ENCODE measurements around the gene FAM3B. TPM values are rescaled to one million over a fixed set of nuclear protein-coding genes. Genes with fewer than 3 reads are reported as not detected.

FAM3B gene
- total RNA-seq, 4 donors from 2014 or later, result 2.4 to 5.7 TPM; not detected in 2

DNA sequence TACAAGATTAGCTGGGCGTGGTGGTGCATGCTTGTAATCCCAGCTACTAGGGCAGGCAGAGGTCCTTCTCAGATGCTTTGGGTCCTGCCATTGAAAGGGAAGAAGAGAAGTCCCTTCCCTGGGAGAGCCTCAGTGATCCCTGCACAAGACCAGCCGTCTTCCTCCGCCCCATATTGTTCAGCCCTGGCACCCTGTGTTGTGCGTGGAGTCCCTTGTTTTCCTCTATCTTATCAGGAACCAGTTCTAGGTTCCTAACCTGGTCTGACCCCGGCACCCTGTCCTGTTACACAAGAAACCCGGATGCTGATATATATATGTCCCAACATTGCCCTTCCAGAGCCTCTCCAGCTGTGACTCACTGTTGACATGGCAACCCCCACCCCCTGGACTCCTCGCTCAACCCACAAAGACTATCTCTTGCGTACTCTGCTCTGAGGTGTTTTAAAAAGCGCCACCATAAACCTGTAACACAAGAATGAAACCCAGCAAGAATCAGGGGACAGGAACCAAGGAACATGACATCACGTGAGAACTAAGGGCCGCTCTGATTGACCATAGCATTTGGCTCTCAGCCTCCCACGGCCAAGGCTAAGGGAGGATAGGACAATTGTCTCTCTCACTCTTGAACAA is 50.0 kb downstream of the FAM3B start:
- no peaks in the 10 kb centered on the region for H3K36me3 ChIP-seq
- 35 to 53% methylated on average over 2 to 12 of the region's 12 CpGs for WGBS, 2 donors (ENCODE audit: low coverage in 1 of 2)
- H3K27ac ChIP-seq, result peak overlapping the region in 2 of 4 donors; percentile 39 to 52
- intact Hi-C loops (cut with DNase I; ENCODE audit: low total_unique reads), result no loop called here
- TF ChIP-seq POLR2A (IDR thresholded peaks at IDR 0.05), result no peak
- no peak for TF ChIP-seq POLR2AphosphoS5 (IDR thresholded peaks at IDR 0.05)
- no peak for TF ChIP-seq CTCF (IDR thresholded peaks at IDR 0.05)
- no peak for TF ChIP-seq EP300 (IDR thresholded peaks at IDR 0.05; ENCODE audit: low read depth)
- H3K27me3 ChIP-seq, result no peaks in the 10 kb centered on the region
- H3K9me3 ChIP-seq, result no peaks in the 10 kb centered on the region
- DNase-seq, result peak; percentile 74
- H3K4me3 ChIP-seq, result no peak overlapping the region
- in situ Hi-C loops (cut with MboI; ENCODE audit: low pct_ligation_motif_present in 1 of 4, low pct_unique_long_range_greater_than_20kb in 1 of 4, low sequenced_read_pairs in 3 of 4), result no loop called here
- H3K4me1 ChIP-seq, result peaks cover 0 to 54% (median 12%) of the 10 kb centered on the region in 4 donors

GRCh38 chr21:41367301-41367944 is 50.8 kb downstream of the FAM3B start:
- intact Hi-C loops (cut with DNase I; ENCODE audit: low total_unique reads), result no loop called here

DNA sequence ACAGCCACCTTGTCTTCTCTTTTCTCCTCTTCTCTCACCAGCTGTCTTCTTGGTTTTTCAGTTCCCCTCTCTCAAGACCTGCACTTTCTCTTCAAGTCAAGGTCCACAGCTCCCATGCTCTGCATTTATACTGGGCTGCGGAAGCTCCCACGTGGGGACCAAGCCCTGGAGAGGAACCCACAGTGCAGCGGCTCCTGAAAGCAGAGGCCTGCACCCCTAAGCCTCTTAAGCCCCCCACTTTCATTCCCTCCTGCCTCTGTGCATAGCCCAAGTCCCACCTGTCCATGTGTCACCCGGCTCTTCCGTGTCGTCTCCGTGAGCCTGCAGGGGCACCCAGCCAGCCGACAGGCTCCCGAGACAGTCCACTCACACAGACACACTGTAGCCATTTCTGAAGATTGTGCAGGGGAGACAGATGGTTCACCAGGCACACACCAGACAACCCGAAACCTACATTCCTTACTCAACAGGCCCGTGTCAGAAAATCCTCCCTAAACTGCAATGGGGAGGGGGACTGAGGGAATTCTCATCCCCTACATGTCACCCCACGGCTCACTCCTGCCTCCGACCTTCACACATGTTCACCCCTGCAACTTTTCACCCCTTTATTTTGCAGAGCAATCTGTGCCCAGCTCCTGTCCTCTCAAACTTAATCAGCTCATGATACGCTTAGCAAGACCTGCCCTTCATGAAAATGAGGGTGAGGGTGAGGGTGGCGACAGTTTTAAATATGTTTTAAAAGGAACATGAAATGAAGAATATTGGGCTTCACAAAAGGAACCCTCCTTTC is 51.5 kb downstream of the FAM3B start:
- peak overlapping the region in 1 of 4 donors; percentile 56 for H3K27ac ChIP-seq
- in situ Hi-C loops (cut with MboI; ENCODE audit: low pct_ligation_motif_present in 1 of 4, low pct_unique_long_range_greater_than_20kb in 1 of 4, low sequenced_read_pairs in 3 of 4), result no loop called here
- H3K9me3 ChIP-seq, result no peaks in the 10 kb centered on the region
- 68 to 82% methylated on average over 6 to 15 of the region's 15 CpGs for WGBS, 2 donors (ENCODE audit: low coverage in 1 of 2)
- intact Hi-C loops (cut with DNase I; ENCODE audit: low total_unique reads), result no loop called here
- H3K36me3 ChIP-seq, result no peaks in the 10 kb centered on the region
- TF ChIP-seq POLR2AphosphoS5 (IDR thresholded peaks at IDR 0.05) (no peak), EP300 (IDR thresholded peaks at IDR 0.05; ENCODE audit: low read depth) (no peak), POLR2A (IDR thresholded peaks at IDR 0.05) (no peak), CTCF (IDR thresholded peaks at IDR 0.05) (no peak)
- DNase-seq, result no peak
- H3K4me1 ChIP-seq, result peaks cover 0 to 42% (median 2%) of the 10 kb centered on the region in 4 donors
- H3K4me3 ChIP-seq, result no peak overlapping the region
- no peaks in the 10 kb centered on the region for H3K27me3 ChIP-seq

More at GRCh38 chr21:41367301-41367944, 50.8 kb downstream of the FAM3B start:
- no peak for DNase-seq
- 55 to 69% methylated on average over 3 to 9 of the region's 9 CpGs for WGBS, 2 donors (ENCODE audit: low coverage in 1 of 2)
- TF ChIP-seq CTCF (IDR thresholded peaks at IDR 0.05), result no peak
- no peak for TF ChIP-seq EP300 (IDR thresholded peaks at IDR 0.05; ENCODE audit: low read depth)
- no peak for TF ChIP-seq POLR2A (IDR thresholded peaks at IDR 0.05)
- TF ChIP-seq POLR2AphosphoS5 (IDR thresholded peaks at IDR 0.05), result no peak
- no peak overlapping the region for H3K4me3 ChIP-seq
- no peaks in the 10 kb centered on the region for H3K9me3 ChIP-seq
- H3K27ac ChIP-seq, result peak overlapping the region in 2 of 4 donors; percentile 39 to 52
- H3K27me3 ChIP-seq, result no peaks in the 10 kb centered on the region
- in situ Hi-C loops (cut with MboI; ENCODE audit: low pct_ligation_motif_present in 1 of 4, low pct_unique_long_range_greater_than_20kb in 1 of 4, low sequenced_read_pairs in 3 of 4), result no loop called here
- H3K36me3 ChIP-seq, result no peaks in the 10 kb centered on the region
- peaks cover 0 to 46% (median 7%) of the 10 kb centered on the region in 4 donors for H3K4me1 ChIP-seq

DNA sequence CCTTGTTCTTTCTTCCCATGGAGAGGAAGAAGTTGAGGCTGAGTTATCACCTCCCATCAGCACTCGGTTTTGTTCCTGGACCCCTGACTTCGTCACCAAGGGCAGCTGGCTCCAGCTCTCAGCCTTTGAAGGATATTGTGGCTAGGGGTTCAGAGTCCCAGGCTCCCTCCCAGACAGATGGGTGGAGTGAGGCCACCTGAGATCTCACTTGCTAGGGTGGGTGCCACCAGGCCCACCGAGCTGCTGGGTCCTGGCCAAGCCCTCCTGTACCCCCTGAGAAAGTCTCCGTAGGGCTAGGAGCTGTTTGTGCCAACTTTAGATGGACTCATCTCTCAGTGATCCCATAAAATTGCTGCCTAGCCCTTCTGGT is 52.1 kb downstream of the FAM3B start:
- 0 to 52% methylated on average over 1 to 4 of the region's 4 CpGs for WGBS, 2 donors (ENCODE audit: low coverage in 1 of 2)
- Histone ChIP-seq H3K27me3 (no peaks in the 10 kb centered on the region), H3K36me3 (no peaks in the 10 kb centered on the region), H3K27ac (peak overlapping the region; percentile 8 to 56 (median 23)), H3K4me1 (peaks cover 0 to 36% (median 0%) of the 10 kb centered on the region in 4 donors), H3K4me3 (peak overlapping the region in 1 of 4 donors; percentile 42), H3K9me3 (no peaks in the 10 kb centered on the region)
- DNase-seq, result no peak
- in situ Hi-C loops (cut with MboI; ENCODE audit: low pct_ligation_motif_present in 1 of 4, low pct_unique_long_range_greater_than_20kb in 1 of 4, low sequenced_read_pairs in 3 of 4) (no loop called here), intact Hi-C loops (cut with DNase I; ENCODE audit: low total_unique reads) (no loop called here)
- TF ChIP-seq EP300 (IDR thresholded peaks at IDR 0.05; ENCODE audit: low read depth), result no peak
- TF ChIP-seq POLR2AphosphoS5 (IDR thresholded peaks at IDR 0.05), result no peak
- no peak for TF ChIP-seq CTCF (IDR thresholded peaks at IDR 0.05)
- TF ChIP-seq POLR2A (IDR thresholded peaks at IDR 0.05), result no peak

All from transverse colon (tissue), 4 donors.